HEK293 (cell line): ENCODE data around the gene PKP3.

Experiments used
- BCL11A ChIP-seq: fragments of 450-650 bp; formaldehyde crosslinking; IDR thresholded peaks from 2 replicates; pipeline ENCODE4 v1.5.1; 2016; ENCODE audit warnings: low read depth, missing biosample characterization, missing genetic modification characterization
- KLF10 ChIP-seq: fragments of 450-650 bp; IDR thresholded peaks from 2 replicates; pipeline ENCODE4 v1.5.1; 2018; ENCODE audit warnings: missing biosample characterization, mild to moderate bottlenecking, missing genetic modification characterization
- KLF7 ChIP-seq: fragments of 450-650 bp; formaldehyde crosslinking; IDR thresholded peaks from 2 replicates; pipeline ENCODE4 v1.5.1; 2016; ENCODE audit warnings: missing biosample characterization, missing genetic modification characterization, borderline replicate concordance
- KLF8 ChIP-seq: fragments of 450-650 bp; formaldehyde crosslinking; IDR thresholded peaks from 2 replicates; pipeline ENCODE4 v1.5.1; 2016; ENCODE audit warnings: missing biosample characterization, missing genetic modification characterization
- KLF9 ChIP-seq: fragments of 450-650 bp; formaldehyde crosslinking; IDR thresholded peaks from 2 replicates; pipeline ENCODE4 v1.5.1; 2016; ENCODE audit warnings: missing biosample characterization, missing genetic modification characterization, low read depth
- SP2 ChIP-seq: fragments of 450-650 bp; formaldehyde crosslinking; IDR thresholded peaks from 2 replicates; pipeline ENCODE4 v1.5.1; 2016; ENCODE audit warnings: missing biosample characterization, missing genetic modification characterization
- TCF7L2 ChIP-seq: IDR thresholded peaks from 2 replicates; pipeline ENCODE4 v1.6.1; 2011; ENCODE audit warnings: low read depth, mild to moderate bottlenecking, inconsistent platforms, low read length, moderate library complexity, borderline replicate concordance
- ZBTB20 ChIP-seq: fragments of 450-650 bp; formaldehyde crosslinking; IDR thresholded peaks from 2 replicates; pipeline ENCODE4 v1.5.1; 2016; ENCODE audit warnings: missing biosample characterization, missing genetic modification characterization
- ZBTB48 ChIP-seq: fragments of 450-650 bp; formaldehyde crosslinking; IDR thresholded peaks from 2 replicates; pipeline ENCODE4 v1.5.1; 2016; ENCODE audit warnings: missing biosample characterization, missing genetic modification characterization
- ZEB2 ChIP-seq: fragments of 450-650 bp; formaldehyde crosslinking; IDR thresholded peaks from 2 replicates; pipeline ENCODE4 v1.5.1; 2016; ENCODE audit warnings: missing biosample characterization, missing genetic modification characterization
- ZNF121 ChIP-seq: fragments of 450-650 bp; formaldehyde crosslinking; IDR thresholded peaks from 2 replicates; pipeline ENCODE4 v1.5.1; 2016; ENCODE audit warnings: missing biosample characterization, missing genetic modification characterization
- ZNF175 ChIP-seq: fragments of 450-650 bp; formaldehyde crosslinking; IDR thresholded peaks from 2 replicates; pipeline ENCODE4 v1.5.1; 2016; ENCODE audit warnings: missing biosample characterization, missing genetic modification characterization
- ZNF23 ChIP-seq: fragments of 450-650 bp; formaldehyde crosslinking; IDR thresholded peaks from 2 replicates; pipeline ENCODE4 v1.5.1; 2016; ENCODE audit warnings: missing biosample characterization, missing genetic modification characterization, borderline replicate concordance
- ZNF274 ChIP-seq, 2 experiments: fragments of 200-500 bp in 1 of 2; fragments of 450-650 bp in 1 of 2; sonication (Bioruptor generic) in 1 of 2; formaldehyde crosslinking in 1 of 2; IDR thresholded peaks; 2 replicates each; pipeline versions ENCODE4 v1.5.1 to v1.6.1; 2014 to 2016; ENCODE audit warnings: borderline replicate concordance in 1 of 2, inconsistent platforms in 1 of 2, low read length in 1 of 2, missing biosample characterization in 1 of 2, missing genetic modification characterization in 1 of 2
- ZNF37A ChIP-seq: fragments of 450-650 bp; IDR thresholded peaks from 2 replicates; pipeline ENCODE4 v1.5.1; 2018; ENCODE audit warnings: missing biosample characterization, missing genetic modification characterization
- ZNF530 ChIP-seq: fragments of 450-650 bp; formaldehyde crosslinking; IDR thresholded peaks from 2 replicates; pipeline ENCODE4 v1.5.1; 2016; ENCODE audit warnings: low read depth, missing biosample characterization, missing genetic modification characterization
- ZNF560 ChIP-seq: fragments of 450-650 bp; formaldehyde crosslinking; IDR thresholded peaks from 2 replicates; pipeline ENCODE4 v1.5.1; 2017; ENCODE audit warnings: missing biosample characterization, missing genetic modification characterization, borderline replicate concordance
- ZNF658 ChIP-seq: fragments of 450-650 bp; formaldehyde crosslinking; IDR thresholded peaks from 2 replicates; pipeline ENCODE4; 2016; ENCODE audit warnings: missing biosample characterization, missing genetic modification characterization
- ZNF660 ChIP-seq: fragments of 450-650 bp; IDR thresholded peaks from 2 replicates; pipeline ENCODE4 v1.5.1; 2018; ENCODE audit warnings: missing biosample characterization, mild to moderate bottlenecking, missing genetic modification characterization
- ZXDB ChIP-seq: fragments of 450-650 bp; formaldehyde crosslinking; IDR thresholded peaks from 2 replicates; pipeline ENCODE4 v1.5.1; 2016; ENCODE audit warnings: missing biosample characterization, missing genetic modification characterization
- TF ChIP-seq, protein P1 (sequence below): IDR thresholded peaks from 2 replicates; pipeline ENCODE4 v1.6.1; 2011; ENCODE audit warnings: mild to moderate bottlenecking, low read depth, low read length, borderline replicate concordance
- TF ChIP-seq, protein P2 (sequence below): fragments of 450-650 bp; formaldehyde crosslinking; IDR thresholded peaks from 2 replicates; pipeline ENCODE4 v1.5.1; 2016; ENCODE audit warnings: missing biosample characterization, missing genetic modification characterization
- TF ChIP-seq, protein P3 (sequence below): fragments of 450-650 bp; formaldehyde crosslinking; IDR thresholded peaks from 2 replicates; pipeline ENCODE4 v1.5.1; 2016; ENCODE audit warnings: missing biosample characterization, missing genetic modification characterization
- TF ChIP-seq, protein P4 (sequence below): fragments of 450-650 bp; formaldehyde crosslinking; IDR thresholded peaks from 2 replicates; pipeline ENCODE4 v1.5.1; 2017; ENCODE audit warnings: missing biosample characterization, missing genetic modification characterization
- TF ChIP-seq, protein P5 (sequence below): fragments of 450-650 bp; formaldehyde crosslinking; IDR thresholded peaks from 2 replicates; pipeline ENCODE4 v1.5.1; 2016; ENCODE audit warnings: missing biosample characterization, missing genetic modification characterization

PKP3 gene

DNA sequence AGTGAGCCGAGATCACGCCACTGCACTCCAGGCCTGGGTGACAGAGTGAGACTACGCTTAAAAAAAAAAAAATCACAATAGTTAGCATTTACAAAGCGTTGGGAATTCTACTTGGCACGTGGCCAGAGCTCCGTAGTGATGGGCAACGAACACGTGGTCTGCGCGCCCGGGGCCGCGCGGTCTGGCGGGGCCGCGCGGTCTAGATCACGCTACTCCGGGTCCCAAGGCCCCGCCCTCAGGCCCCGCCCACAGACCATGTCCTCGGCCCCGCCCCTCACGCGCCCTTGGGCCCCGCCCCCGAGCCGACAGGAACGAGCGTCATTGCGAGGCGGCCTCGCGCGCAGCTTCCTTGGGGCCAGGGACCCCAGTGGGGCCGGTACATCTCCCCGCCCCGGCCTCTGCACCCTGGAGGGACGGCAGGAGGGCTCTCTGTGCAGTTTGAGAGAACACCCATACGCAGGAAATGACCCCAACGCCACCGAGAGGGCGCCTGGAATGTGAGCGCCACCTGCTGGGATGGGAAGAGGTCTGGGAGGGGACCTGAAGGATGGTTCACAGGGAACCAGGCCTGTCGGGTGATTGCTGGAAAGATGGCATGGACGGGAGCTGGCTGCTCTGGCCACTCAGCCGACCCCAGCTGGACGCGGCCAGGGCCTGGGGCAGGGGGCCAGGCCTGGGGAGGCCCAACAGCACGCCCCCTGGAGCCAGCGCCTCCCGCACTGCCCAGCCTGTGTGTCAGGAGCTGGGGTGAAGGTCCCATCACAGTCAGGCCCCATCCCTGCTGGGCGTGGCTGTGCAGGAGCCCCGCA is 54.1 kb downstream of the PKP3 start (continued):
- TF ChIP-seq ZNF560 (tag by site-specific recombination) (no peak), BCL11A (tag by site-specific recombination) (peak; percentile 16; the same call in 1 of the 2 replicates), ZNF23 (tag by site-specific recombination) (no peak), ZBTB48 (tag by site-specific recombination) (peak; percentile 48; the same call in 1 of the 2 replicates), ZNF274 (IDR thresholded peaks at IDR 0.05; ENCODE audit: low read length) (no peak), ZNF274 (tag by site-specific recombination; IDR thresholded peaks at IDR 0.05; ENCODE audit: borderline replicate concordance) (no peak), ZNF37A (tag by site-specific recombination) (no peak), KLF9 (tag by site-specific recombination) (peak; percentile 94), KLF7 (0 out of 2 replicates have a peak, but pooled peaks have one; percentile 56), ZNF658 (tag by site-specific recombination) (no peak), ZNF660 (tag by site-specific recombination) (peak; percentile 40; the same call in 1 of the 2 replicates), ZBTB20 (tag by site-specific recombination) (peak; percentile 97), TCF7L2 (no peak), ZXDB (tag by site-specific recombination) (peak; percentile 75), KLF10 (peak; percentile 86), ZNF530 (tag by site-specific recombination) (no peak), SP2 (tag by site-specific recombination) (peak; percentile 81), ZNF121 (tag by site-specific recombination) (0 out of 2 replicates have a peak, but pooled peaks have one; percentile 15), ZNF175 (tag by site-specific recombination) (no peak), ZEB2 (peak; percentile 68), KLF8 (tag by site-specific recombination) (peak; percentile 87)
- TF ChIP-seq, protein P1, sequence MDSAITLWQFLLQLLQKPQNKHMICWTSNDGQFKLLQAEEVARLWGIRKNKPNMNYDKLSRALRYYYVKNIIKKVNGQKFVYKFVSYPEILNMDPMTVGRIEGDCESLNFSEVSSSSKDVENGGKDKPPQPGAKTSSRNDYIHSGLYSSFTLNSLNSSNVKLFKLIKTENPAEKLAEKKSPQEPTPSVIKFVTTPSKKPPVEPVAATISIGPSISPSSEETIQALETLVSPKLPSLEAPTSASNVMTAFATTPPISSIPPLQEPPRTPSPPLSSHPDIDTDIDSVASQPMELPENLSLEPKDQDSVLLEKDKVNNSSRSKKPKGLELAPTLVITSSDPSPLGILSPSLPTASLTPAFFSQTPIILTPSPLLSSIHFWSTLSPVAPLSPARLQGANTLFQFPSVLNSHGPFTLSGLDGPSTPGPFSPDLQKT, result no peak
- TF ChIP-seq, protein P2, sequence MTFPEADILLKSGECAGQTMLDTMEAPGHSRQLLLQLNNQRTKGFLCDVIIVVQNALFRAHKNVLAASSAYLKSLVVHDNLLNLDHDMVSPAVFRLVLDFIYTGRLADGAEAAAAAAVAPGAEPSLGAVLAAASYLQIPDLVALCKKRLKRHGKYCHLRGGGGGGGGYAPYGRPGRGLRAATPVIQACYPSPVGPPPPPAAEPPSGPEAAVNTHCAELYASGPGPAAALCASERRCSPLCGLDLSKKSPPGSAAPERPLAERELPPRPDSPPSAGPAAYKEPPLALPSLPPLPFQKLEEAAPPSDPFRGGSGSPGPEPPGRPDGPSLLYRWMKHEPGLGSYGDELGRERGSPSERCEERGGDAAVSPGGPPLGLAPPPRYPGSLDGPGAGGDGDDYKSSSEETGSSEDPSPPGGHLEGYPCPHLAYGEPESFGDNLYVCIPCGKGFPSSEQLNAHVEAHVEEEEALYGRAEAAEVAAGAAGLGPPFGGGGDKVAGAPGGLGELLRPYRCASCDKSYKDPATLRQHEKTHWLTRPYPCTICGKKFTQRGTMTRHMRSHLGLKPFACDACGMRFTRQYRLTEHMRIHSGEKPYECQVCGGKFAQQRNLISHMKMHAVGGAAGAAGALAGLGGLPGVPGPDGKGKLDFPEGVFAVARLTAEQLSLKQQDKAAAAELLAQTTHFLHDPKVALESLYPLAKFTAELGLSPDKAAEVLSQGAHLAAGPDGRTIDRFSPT (tag by site-specific recombination), result peak; percentile 62; the same call in 1 of the 2 replicates
- TF ChIP-seq, protein P3, sequence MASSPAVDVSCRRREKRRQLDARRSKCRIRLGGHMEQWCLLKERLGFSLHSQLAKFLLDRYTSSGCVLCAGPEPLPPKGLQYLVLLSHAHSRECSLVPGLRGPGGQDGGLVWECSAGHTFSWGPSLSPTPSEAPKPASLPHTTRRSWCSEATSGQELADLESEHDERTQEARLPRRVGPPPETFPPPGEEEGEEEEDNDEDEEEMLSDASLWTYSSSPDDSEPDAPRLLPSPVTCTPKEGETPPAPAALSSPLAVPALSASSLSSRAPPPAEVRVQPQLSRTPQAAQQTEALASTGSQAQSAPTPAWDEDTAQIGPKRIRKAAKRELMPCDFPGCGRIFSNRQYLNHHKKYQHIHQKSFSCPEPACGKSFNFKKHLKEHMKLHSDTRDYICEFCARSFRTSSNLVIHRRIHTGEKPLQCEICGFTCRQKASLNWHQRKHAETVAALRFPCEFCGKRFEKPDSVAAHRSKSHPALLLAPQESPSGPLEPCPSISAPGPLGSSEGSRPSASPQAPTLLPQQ (tag by site-specific recombination), result 0 out of 2 replicates have a peak, but pooled peaks have one; percentile 50
- TF ChIP-seq, protein P4, sequence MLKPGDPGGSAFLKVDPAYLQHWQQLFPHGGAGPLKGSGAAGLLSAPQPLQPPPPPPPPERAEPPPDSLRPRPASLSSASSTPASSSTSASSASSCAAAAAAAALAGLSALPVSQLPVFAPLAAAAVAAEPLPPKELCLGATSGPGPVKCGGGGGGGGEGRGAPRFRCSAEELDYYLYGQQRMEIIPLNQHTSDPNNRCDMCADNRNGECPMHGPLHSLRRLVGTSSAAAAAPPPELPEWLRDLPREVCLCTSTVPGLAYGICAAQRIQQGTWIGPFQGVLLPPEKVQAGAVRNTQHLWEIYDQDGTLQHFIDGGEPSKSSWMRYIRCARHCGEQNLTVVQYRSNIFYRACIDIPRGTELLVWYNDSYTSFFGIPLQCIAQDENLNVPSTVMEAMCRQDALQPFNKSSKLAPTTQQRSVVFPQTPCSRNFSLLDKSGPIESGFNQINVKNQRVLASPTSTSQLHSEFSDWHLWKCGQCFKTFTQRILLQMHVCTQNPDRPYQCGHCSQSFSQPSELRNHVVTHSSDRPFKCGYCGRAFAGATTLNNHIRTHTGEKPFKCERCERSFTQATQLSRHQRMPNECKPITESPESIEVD (tag by site-specific recombination), result no peak
- TF ChIP-seq, protein P5, sequence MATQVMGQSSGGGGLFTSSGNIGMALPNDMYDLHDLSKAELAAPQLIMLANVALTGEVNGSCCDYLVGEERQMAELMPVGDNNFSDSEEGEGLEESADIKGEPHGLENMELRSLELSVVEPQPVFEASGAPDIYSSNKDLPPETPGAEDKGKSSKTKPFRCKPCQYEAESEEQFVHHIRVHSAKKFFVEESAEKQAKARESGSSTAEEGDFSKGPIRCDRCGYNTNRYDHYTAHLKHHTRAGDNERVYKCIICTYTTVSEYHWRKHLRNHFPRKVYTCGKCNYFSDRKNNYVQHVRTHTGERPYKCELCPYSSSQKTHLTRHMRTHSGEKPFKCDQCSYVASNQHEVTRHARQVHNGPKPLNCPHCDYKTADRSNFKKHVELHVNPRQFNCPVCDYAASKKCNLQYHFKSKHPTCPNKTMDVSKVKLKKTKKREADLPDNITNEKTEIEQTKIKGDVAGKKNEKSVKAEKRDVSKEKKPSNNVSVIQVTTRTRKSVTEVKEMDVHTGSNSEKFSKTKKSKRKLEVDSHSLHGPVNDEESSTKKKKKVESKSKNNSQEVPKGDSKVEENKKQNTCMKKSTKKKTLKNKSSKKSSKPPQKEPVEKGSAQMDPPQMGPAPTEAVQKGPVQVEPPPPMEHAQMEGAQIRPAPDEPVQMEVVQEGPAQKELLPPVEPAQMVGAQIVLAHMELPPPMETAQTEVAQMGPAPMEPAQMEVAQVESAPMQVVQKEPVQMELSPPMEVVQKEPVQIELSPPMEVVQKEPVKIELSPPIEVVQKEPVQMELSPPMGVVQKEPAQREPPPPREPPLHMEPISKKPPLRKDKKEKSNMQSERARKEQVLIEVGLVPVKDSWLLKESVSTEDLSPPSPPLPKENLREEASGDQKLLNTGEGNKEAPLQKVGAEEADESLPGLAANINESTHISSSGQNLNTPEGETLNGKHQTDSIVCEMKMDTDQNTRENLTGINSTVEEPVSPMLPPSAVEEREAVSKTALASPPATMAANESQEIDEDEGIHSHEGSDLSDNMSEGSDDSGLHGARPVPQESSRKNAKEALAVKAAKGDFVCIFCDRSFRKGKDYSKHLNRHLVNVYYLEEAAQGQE (tag by site-specific recombination), result peak; percentile 15; the same call in 1 of the 2 replicates
